SK-N-SH (cell line): Measurements from ENCODE around the gene CNEP1R1. TPM values are rescaled to one million over a fixed set of nuclear protein-coding genes. Genes with fewer than 3 reads are reported as not detected.

ENCODE experiments used
- CTCF ChIA-PET: fragments of 300-600, 350-600 bp; formaldehyde crosslinking; extraction: SDS; loops from one replicate; lab custom pipeline; 2021; lab: Yijun Ruan, JAX
- POLR2A ChIA-PET: fragments of 350-600 bp; sonication (Branson Sonifier 250); formaldehyde crosslinking; extraction: SDS; loops from one replicate; lab custom pipeline; 2020; ENCODE audit warnings: antibody characterized with exemption, inconsistent platforms; lab: Yijun Ruan, JAX
- DNase-seq: peaks from one replicate; pipeline ENCODE4 v3.0.0; 2012
- H2AFZ ChIP-seq: fragments of 200-600 bp; sonication (generic); 2 replicates; pipeline ENCODE4 v1.8.1; 2016; ENCODE audit warnings: antibody characterized with exemption, mild to moderate bottlenecking, low read depth
- H3F3A ChIP-seq: fragments of 200-600 bp; sonication (generic); replicated peaks from 2 replicates; pipeline ENCODE3; 2016; ENCODE audit warnings: antibody characterized with exemption, mild to moderate bottlenecking; ENCODE audit not compliant: insufficient read depth
- H3K27ac ChIP-seq, 2 experiments: fragments of 200-500 bp in 1 of 2; fragments of 200-600 bp in 1 of 2; sonication (Bioruptor generic) in 1 of 2; sonication (generic), shearing (Covaris generic) in 1 of 2; 2 replicates each; pipeline versions ENCODE4 v1.5.1 to v1.6.1; 2014 to 2016; ENCODE audit warnings: low read depth in 2 of 2, inconsistent platforms in 1 of 2, low read length in 1 of 2, mild to moderate bottlenecking in 1 of 2, mixed read lengths in 1 of 2
- H3K27me3 ChIP-seq: fragments of 200-600 bp; sonication (generic), shearing (Covaris generic); 2 replicates; pipeline ENCODE4 v1.6.1; 2016; ENCODE audit warnings: mixed run types; ENCODE audit not compliant: insufficient read depth
- H3K36me3 ChIP-seq, 2 experiments: fragments of 200-500 bp in 1 of 2; fragments of 200-600 bp in 1 of 2; sonication (Bioruptor generic) in 1 of 2; sonication (generic) in 1 of 2; replicated peaks in 1 of 2; 2 replicates each; pipeline versions ENCODE3 to v1.5.1; 2014 to 2016; ENCODE audit warnings: low read length in 1 of 2, mild to moderate bottlenecking in 1 of 2; ENCODE audit not compliant: insufficient read depth in 2 of 2, control insufficient read depth in 1 of 2
- H3K4me1 ChIP-seq, 2 experiments: fragments of 200-500 bp in 1 of 2; fragments of 200-600 bp in 1 of 2; sonication (Bioruptor generic) in 1 of 2; sonication (generic), shearing (Covaris generic) in 1 of 2; 2 replicates each; pipeline versions ENCODE4 v1.5.1 to v1.6.1; 2014 to 2016; ENCODE audit warnings: low read depth in 1 of 2, low read length in 1 of 2, mixed run types in 1 of 2; ENCODE audit not compliant: insufficient read depth in 2 of 2, control insufficient read depth in 1 of 2
- H3K4me2 ChIP-seq: fragments of 200-600 bp; sonication (generic), shearing (Covaris generic); 2 replicates; pipeline ENCODE4 v1.6.1; 2017; ENCODE audit warnings: mixed run types
- H3K4me3 ChIP-seq, 2 experiments: fragments of 200-500 bp in 1 of 2; fragments of 200-600 bp in 1 of 2; sonication (Bioruptor generic) in 1 of 2; sonication (generic), shearing (Covaris generic) in 1 of 2; 2 replicates each; pipeline versions ENCODE4 v1.5.1 to v1.8.1; 2014 to 2016; ENCODE audit warnings: low read depth in 2 of 2, inconsistent platforms in 1 of 2, low read length in 1 of 2, mild to moderate bottlenecking in 1 of 2, mixed read lengths in 1 of 2, moderate library complexity in 1 of 2
- H3K79me2 ChIP-seq: fragments of 200-600 bp; sonication (generic); 2 replicates; pipeline ENCODE4 v1.8.1; 2017; ENCODE audit warnings: mild to moderate bottlenecking; ENCODE audit not compliant: insufficient read depth
- H3K9ac ChIP-seq: fragments of 200-600 bp; sonication (generic); 2 replicates; pipeline ENCODE4 v1.6.1; 2017; ENCODE audit warnings: mixed run types
- H3K9me2 ChIP-seq: fragments of 200-600 bp; sonication (generic); 2 replicates; pipeline ENCODE4 v1.6.1; 2017; ENCODE audit warnings: mixed run types
- H3K9me3 ChIP-seq: fragments of 200-600 bp; sonication (generic); 2 replicates; pipeline ENCODE4 v1.6.1; 2017; ENCODE audit warnings: mixed run types, mild to moderate bottlenecking, moderate library complexity
- H4K20me1 ChIP-seq: fragments of 200-600 bp; sonication (generic); 2 replicates; pipeline ENCODE4 v1.6.1; 2017; ENCODE audit warnings: mild to moderate bottlenecking, mixed run types; ENCODE audit not compliant: insufficient read depth
- ELF1 ChIP-seq: IDR thresholded peaks from 2 replicates; pipeline ENCODE4 v1.4.0; 2012
- EP300 ChIP-seq, 2 experiments: IDR thresholded peaks; 2 replicates each; pipeline versions ENCODE4 v1.4.0 to v1.6.1; 2012; ENCODE audit warnings: borderline replicate concordance in 1 of 2, low read depth in 1 of 2, low read length in 1 of 2
- GATA2 ChIP-seq: sonication (generic); formaldehyde crosslinking; IDR thresholded peaks from 2 replicates; pipeline ENCODE4 v1.5.0; 2020; ENCODE audit warnings: mild to moderate bottlenecking, missing genetic modification reagents
- JUND ChIP-seq: IDR thresholded peaks from 2 replicates; pipeline ENCODE4 v1.4.0; 2012
- MAX ChIP-seq: IDR thresholded peaks from 2 replicates; pipeline ENCODE4 v1.4.0; 2012; ENCODE audit warnings: low read depth
- NFIC ChIP-seq: IDR thresholded peaks from 2 replicates; pipeline ENCODE4 v1.4.0; 2012; ENCODE audit warnings: borderline replicate concordance
- NRF1 ChIP-seq: IDR thresholded peaks from 2 replicates; pipeline ENCODE4 v1.6.1; 2012; ENCODE audit warnings: low read depth, mild to moderate bottlenecking, low read length
- POLR2AphosphoS5 ChIP-seq: IDR thresholded peaks from 2 replicates; pipeline ENCODE4 v1.6.1; 2012; ENCODE audit warnings: low read depth, low read length
- RFX5 ChIP-seq: IDR thresholded peaks from 2 replicates; pipeline ENCODE4 v1.6.1; 2012; ENCODE audit warnings: mild to moderate bottlenecking, improper control_type of control experiment, low read length
- SIN3A ChIP-seq: IDR thresholded peaks from 2 replicates; pipeline ENCODE4 v1.6.1; 2012; ENCODE audit warnings: low read depth, mild to moderate bottlenecking, low read length, moderate library complexity, borderline replicate concordance
- TAF1 ChIP-seq: IDR thresholded peaks from 2 replicates; pipeline ENCODE4 v1.6.1; 2012; ENCODE audit warnings: low read depth, mild to moderate bottlenecking, low read length, moderate library complexity, borderline replicate concordance
- USF2 ChIP-seq: fragments of 150-350 bp; IDR thresholded peaks from 2 replicates; pipeline ENCODE4 v1.6.1; 2017; ENCODE audit warnings: antibody characterized with exemption, low read length, low read depth, borderline replicate concordance
- YY1 ChIP-seq: IDR thresholded peaks from 2 replicates; pipeline ENCODE4 v1.4.0; 2012; ENCODE audit warnings: low read depth, mild to moderate bottlenecking
- ZBTB33 ChIP-seq: IDR thresholded peaks from 2 replicates; pipeline ENCODE4 v1.4.0; 2012; ENCODE audit warnings: low read depth, borderline replicate concordance
- WGBS: methylation state at CpG from one replicate; pipeline ENCODE4 v1.1.6; 2017; ENCODE audit warnings: low lambda C conversion rate; 5-methylcytosine and 5-hydroxymethylcytosine counted together
- polyA plus RNA-seq, 3 experiments: library from polyadenylated mRNA; depleted of rRNA; stranded (reverse); fragments of >200 nt; gene quantifications; 2 replicates each; pipeline ENCODE4 v1.2.3, GENCODE V29; 2012
- TF ChIP-seq, protein P1 (sequence below): IDR thresholded peaks from 2 replicates; pipeline ENCODE4 v1.6.1; 2012; ENCODE audit warnings: mild to moderate bottlenecking, low read depth, low read length, moderate library complexity
- TF ChIP-seq, protein P2 (sequence below): IDR thresholded peaks from 2 replicates; pipeline ENCODE4; 2012

Gene CNEP1R1
- polyA plus RNA-seq, 1 of the 3 experiments (the other 2 are of a cell fraction), result 19.2 TPM

DNA sequence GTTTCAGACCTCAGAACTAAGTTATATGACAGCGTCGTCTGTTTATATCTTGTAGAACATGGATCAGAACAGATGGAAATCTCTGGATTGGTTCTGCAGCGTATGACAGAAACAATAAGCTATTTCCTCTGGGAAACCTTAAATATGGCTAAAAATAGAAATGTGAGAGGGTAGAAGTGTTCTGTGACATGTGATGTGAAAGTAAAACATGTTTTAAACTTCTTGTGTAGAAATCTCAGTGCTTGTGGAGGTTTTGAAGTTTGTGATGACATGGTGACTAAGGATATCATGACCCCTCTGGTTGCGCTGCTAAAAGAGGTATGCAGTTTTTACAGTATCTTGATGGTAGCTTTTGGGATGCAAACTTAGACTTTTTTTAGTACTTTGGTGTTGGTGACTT, 43.5 kb downstream of the CNEP1R1 start:
- 0 out of 2 replicates have a peak, but pooled peaks cover 4% of the 10 kb centered on the region for H4K20me1 ChIP-seq
- no peak for TF ChIP-seq RFX5
- TF ChIP-seq NFIC, result no peak
- TF ChIP-seq YY1, result no peak
- no peak for TF ChIP-seq POLR2AphosphoS5
- peak overlapping the region; percentile 100; the same call in 1 of the 2 replicates for H3K4me2 ChIP-seq
- DNase-seq, result no peak
- peaks cover 23 to 36% of the 10 kb centered on the region in 2 experiments for H3K36me3 ChIP-seq
- peaks cover 41% of the 10 kb centered on the region for H3K79me2 ChIP-seq
- H3K27me3 ChIP-seq, result no peaks in the 10 kb centered on the region
- no peaks in the 10 kb centered on the region for H3K9me2 ChIP-seq
- H2AFZ ChIP-seq, result no peak overlapping the region
- WGBS, result 90% methylated on average over 4 of the region's 4 CpGs
- peak overlapping the region; percentile 18; the same call in 1 of the 2 replicates for H3K9ac ChIP-seq
- H3K27ac ChIP-seq, result peak overlapping the region in 1 of 2 experiments; percentile 28; a peak in 1 of 4 replicates
- peak overlapping the region in 1 of 2 experiments; percentile 18; a peak in 1 of 4 replicates for H3K4me3 ChIP-seq
- peaks cover 12 to 20% of the 10 kb centered on the region in 2 experiments; a peak in 3 of 4 replicates for H3K4me1 ChIP-seq
- CTCF ChIA-PET, result interaction anchor here (1.0 to 6.1 kb wide), 5 partner anchors 9 to 288 kb away, joined by 3 to 88 read pairs (median 7); partner anchors contain the start of gene CNEP1R1
- POLR2A ChIA-PET, result interaction anchor here (1.2 kb wide), 1 partner anchor 142 kb away, joined by 3 read pairs; no protein-coding TSS in a partner anchor
- H3K9me3 ChIP-seq, result no peaks in the 10 kb centered on the region
- no peaks in the 10 kb centered on the region for H3F3A ChIP-seq

- Histone ChIP-seq H3K9me2 (no peaks in the 10 kb centered on the region), H3K79me2 (peaks cover 41% of the 10 kb centered on the region), H4K20me1 (0 out of 2 replicates have a peak, but pooled peaks cover 4% of the 10 kb centered on the region), H3K4me1 (peaks cover 12 to 20% of the 10 kb centered on the region in 2 experiments; a peak in 3 of 4 replicates), H3K36me3 (peaks cover 25 to 36% of the 10 kb centered on the region in 2 experiments), H3K27me3 (no peaks in the 10 kb centered on the region), H3K27ac (peak overlapping the region in 1 of 2 experiments; percentile 28; a peak in 1 of 4 replicates), H3K4me2 (no peak overlapping the region), H3K9me3 (no peaks in the 10 kb centered on the region), H3K4me3 (no peak overlapping the region), H2AFZ (no peak overlapping the region), H3F3A (no peaks in the 10 kb centered on the region), H3K9ac (no peak overlapping the region)
- CTCF ChIA-PET, result interaction anchor here (1.0 to 6.1 kb wide), 4 partner anchors 9 to 286 kb away, joined by 3 to 88 read pairs (median 14); partner anchors contain the start of gene CNEP1R1
- POLR2A ChIA-PET, result no interaction called here
- TF ChIP-seq ELF1 (no peak), NRF1 (no peak), USF2 (no peak), ZBTB33 (no peak), MAX (no peak), YY1 (no peak), GATA2 (no peak), TAF1 (no peak), EP300 (IDR thresholded peaks at IDR 0.05; ENCODE audit: borderline replicate concordance in 1 of 2, low read depth in 1 of 2, low read length in 1 of 2) (no peak), JUND (no peak), SIN3A (no peak)
- TF ChIP-seq, protein P1, sequence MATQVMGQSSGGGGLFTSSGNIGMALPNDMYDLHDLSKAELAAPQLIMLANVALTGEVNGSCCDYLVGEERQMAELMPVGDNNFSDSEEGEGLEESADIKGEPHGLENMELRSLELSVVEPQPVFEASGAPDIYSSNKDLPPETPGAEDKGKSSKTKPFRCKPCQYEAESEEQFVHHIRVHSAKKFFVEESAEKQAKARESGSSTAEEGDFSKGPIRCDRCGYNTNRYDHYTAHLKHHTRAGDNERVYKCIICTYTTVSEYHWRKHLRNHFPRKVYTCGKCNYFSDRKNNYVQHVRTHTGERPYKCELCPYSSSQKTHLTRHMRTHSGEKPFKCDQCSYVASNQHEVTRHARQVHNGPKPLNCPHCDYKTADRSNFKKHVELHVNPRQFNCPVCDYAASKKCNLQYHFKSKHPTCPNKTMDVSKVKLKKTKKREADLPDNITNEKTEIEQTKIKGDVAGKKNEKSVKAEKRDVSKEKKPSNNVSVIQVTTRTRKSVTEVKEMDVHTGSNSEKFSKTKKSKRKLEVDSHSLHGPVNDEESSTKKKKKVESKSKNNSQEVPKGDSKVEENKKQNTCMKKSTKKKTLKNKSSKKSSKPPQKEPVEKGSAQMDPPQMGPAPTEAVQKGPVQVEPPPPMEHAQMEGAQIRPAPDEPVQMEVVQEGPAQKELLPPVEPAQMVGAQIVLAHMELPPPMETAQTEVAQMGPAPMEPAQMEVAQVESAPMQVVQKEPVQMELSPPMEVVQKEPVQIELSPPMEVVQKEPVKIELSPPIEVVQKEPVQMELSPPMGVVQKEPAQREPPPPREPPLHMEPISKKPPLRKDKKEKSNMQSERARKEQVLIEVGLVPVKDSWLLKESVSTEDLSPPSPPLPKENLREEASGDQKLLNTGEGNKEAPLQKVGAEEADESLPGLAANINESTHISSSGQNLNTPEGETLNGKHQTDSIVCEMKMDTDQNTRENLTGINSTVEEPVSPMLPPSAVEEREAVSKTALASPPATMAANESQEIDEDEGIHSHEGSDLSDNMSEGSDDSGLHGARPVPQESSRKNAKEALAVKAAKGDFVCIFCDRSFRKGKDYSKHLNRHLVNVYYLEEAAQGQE, result no peak
- TF ChIP-seq, protein P2, sequence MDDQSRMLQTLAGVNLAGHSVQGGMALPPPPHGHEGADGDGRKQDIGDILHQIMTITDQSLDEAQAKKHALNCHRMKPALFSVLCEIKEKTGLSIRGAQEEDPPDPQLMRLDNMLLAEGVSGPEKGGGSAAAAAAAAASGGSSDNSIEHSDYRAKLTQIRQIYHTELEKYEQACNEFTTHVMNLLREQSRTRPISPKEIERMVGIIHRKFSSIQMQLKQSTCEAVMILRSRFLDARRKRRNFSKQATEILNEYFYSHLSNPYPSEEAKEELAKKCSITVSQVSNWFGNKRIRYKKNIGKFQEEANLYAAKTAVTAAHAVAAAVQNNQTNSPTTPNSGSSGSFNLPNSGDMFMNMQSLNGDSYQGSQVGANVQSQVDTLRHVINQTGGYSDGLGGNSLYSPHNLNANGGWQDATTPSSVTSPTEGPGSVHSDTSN, result no peak
- no peak for DNase-seq
- WGBS, result 85% methylated on average over 1 of the region's 1 CpG
Observed at GRCh38 chr16:50069060-50069459, 44.0 kb downstream of the CNEP1R1 start.
